HG03064 (cell line): ENCODE data around the gene SIPA1L3.

ENCODE experiments used
- ATAC-seq: cut with Tn5 transposase; IDR thresholded peaks from one replicate; pipeline ENCODE4 v1.9.1; 2021; ENCODE audit warnings: low read depth; ENCODE audit not compliant: unreplicated experiment

SIPA1L3 gene

DNA sequence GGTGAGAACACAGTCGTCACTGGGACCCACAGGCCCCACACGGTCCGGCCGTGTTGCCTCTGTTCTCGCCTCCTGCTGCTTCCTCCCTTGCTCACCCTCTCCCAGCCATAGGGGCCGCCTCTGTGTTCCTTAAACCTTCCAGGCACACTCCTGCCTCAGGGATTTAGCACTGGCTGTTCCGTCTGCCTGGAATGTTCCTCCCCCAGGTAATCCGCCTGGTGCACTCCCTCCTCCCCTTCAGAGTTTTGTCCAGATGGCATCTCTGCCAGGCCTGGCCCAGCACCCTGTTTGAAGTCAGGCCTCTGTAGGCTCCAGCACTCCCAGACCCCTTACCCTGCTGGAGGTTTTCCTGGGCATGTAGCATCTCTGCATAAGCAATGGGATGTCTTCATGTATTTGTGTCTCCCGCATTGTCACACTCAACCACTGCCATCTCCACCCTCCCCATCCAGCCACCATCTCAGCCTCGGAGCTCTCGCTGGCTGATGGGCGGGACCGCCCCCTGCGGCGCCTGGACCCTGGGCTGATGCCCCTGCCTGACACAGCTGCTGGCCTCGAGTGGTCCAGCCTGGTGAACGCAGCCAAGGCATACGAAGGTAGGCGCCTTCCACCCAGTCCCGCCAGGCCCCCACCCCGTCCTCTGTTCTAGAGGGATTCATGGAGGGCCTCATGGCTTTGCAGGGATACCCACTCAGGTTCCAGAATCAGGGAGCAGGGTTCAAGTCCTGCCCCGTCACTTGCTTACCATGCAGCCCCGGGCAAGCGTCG is 291.1 kb downstream of the SIPA1L3 start:
- no peak for ATAC-seq

DNA sequence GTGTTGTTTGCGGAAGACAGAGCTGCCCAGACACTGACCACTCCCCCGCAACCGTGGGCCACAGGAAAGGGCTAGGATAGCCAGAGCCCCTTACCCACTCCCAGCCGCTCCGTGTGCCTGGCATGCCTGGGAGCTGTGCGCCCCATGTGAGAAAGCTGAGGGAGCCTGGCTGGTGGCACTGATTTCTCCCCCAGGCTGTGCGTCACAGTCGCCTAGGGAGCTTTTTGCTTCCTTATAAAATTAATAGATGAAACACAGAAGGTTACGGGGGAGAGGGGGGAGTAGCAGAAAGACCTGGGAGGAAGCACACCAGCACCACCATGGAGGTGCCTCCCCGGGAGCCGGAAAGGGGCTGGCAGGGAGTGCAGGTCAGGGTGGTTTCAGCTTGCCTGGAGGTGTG is 292.3 kb downstream of the SIPA1L3 start:
- no peak for ATAC-seq

DNA sequence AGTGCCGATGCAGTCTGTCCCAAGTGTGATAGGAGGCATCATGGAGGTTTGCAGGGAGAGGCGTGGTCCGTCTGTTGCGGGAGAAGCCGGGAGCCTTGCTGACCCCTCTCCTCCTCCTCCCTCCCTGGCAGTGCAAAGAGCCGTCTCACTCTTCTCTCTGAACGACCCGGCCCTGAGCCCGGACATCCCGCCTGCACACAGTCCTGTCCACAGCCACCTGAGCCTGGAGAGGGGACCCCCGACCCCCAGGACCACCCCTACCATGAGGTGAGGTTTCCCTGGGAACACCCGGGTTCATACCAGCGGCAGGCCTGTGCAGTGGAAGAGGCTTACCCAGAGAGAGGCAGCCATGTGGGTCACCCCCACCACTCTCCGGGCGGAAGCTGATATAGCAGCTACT is 294.7 kb downstream of the SIPA1L3 start:
- ATAC-seq = no peak

DNA sequence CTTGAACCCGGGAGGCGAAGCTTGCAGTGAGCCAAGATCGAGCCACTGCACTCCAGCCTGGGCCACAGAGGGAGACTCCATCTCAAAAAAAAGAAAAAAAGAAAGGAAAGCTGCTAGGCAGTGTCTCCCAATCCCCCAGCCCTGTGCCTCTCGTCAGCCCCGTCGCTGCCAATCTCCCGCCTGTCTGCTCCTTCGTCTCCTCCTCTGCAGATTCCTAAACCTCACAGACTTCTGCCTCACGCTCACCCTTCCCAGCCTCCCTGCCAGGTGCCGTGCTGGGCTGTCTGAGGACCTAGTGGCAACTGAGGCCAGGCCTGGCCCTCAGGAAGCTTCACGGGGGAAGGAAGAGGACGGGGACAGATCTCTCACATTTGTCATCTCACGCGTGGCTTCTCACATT is 295.5 kb downstream of the SIPA1L3 start:
- no peak for ATAC-seq

DNA sequence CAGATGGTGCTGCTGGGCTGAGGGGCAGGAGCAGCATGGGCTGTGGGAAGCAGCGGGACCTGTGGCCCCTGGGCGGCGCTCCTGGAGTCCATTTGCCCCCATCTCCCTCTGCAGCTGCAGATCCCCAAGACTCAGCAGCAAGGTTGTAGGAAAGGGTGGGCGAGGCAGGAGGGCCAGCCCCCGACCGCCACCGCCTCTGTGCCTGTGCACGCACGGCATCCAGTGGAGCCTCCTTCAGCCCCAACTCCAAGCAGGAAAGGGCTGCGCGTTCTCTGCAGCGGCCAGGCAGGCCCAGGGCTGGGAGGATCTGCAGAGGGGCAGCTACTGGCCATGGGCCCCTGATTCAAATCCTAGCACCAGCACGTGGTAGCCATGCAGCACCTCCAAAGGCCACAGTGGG is 296.2 kb downstream of the SIPA1L3 start:
- ATAC-seq = no peak

DNA sequence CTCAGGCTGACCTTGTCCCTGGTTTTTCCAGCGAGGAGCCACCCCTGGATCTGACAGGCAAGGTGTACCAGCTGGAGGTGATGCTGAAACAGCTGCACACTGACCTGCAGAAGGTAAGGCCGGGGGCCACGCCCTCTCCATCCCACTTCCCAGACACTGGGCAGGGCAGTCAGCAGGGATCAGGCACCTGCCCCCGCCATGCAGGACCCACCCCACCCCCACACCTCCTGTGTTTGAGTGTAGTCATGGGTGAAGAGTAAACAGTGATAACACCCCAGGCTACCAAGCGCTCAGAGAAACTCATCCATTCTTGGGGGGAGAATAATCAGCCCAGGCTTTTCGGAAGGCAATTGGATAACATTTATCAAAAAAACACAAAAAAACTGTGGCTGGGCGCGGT is 297.1 kb downstream of the SIPA1L3 start:
- no peak for ATAC-seq

DNA sequence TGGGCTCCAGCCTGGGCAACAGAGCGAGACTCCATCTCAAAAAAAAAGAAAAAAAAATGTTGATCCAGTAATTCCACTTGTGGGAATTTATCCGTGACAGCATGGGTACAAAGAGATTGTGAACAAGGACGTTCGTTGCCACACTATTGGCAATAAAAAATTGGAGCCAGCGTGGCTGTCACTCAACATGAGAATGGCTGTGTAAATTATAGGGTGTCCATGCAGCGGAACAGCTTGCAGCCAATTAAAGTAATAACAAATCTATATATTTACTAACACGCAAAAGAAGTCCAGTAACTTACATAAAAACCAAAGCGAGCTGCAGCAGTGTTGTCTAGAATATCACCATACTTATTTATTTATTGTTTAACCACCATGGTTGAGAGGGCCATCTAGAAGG is 297.7 kb downstream of the SIPA1L3 start:
- no peak for ATAC-seq

DNA sequence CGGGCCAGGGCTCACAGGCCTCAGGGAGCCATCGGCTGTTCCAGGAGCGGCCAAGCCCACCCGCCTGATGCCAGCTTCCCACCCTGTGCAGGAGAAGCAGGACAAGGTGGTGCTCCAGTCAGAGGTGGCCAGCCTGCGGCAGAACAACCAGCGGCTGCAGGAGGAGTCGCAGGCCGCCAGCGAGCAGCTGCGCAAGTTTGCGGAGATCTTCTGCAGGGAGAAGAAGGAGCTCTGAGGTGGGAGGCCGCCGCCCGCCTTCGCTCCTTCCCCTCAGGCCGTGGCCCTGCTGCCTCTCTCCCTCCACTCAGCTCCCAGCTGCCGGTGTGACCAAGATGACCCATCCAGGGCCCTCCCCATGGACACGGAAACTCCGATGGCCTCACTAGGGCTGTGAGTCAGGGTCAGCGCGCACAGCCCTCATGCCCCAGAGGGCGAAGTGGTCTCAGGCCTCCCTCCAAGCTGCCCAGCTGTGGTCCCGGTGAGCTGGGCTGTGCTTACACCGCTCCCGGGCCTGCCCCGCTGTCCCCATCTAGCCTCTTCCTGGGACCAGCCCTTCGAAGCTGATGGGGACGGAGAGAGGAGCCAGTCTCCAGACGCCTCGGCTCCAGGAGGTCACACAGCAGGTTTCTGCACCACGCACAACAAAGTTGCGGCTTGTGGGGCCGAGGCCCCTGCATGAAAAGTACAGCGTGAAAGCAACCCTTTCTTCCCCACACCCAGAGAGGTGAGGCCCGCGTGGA is 299.2 kb downstream of the SIPA1L3 start:
- ATAC-seq = no peak

DNA sequence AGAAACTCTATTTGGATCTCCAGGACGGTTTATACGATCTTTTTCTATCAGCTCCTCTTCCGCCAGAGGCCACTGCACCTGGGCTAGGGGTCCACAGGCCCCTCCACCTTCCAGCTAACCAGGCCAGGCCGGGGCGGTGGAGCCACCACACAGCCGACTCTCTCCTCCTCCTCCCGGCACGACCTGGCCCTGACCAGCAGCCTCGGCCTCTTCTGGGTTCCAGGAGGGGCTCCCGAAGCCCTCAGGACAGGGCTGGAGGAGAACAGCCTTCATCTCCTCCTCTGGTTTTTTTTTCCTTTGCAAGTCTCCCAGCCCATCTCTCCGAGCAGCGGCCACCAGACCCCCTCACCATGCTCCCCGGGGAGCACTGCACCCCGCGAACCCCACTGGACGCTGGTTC is 299.9 kb downstream of the SIPA1L3 start:
- no peak for ATAC-seq

DNA sequence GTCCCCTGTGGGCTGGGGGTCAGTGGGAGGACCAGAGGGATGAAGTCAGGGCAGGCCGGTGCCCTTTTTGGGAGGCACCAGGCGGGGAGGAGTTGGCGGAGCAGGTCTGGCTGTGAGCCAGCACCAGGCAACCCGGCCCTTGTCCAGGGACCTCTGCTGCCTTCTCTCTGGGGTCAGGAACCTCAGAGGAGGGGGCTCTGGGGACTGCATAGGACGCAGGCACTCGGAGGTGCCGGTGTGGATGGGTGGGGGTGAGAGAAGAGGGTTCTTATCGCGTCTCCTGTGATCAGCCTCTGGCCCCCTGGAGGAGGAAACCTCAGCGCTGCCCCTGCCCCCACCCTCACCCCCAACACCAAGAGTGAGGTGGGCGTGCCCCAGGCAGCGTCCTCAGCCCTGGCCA is 300.5 kb downstream of the SIPA1L3 start:
- ATAC-seq = no peak

DNA sequence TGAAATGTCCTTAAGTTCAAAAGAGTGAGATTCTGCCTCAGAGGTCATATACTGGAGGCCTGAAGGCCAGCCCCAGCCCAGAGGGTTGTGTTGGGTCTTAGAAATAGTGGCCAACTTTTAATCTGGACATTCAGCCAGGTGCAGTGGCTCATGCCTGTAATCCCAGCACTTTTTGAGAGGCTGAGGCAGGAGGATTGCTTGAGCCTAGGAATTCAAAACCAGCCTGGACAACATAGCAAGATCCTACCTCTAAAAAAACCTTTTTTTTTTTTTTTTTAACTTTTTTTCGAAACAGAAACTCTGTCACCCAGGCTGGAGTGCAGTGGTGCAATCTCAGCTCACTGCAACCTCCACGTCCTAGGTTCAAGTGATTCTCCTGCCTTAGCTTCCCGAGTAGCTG is 301.6 kb downstream of the SIPA1L3 start:
- no peak for ATAC-seq

DNA sequence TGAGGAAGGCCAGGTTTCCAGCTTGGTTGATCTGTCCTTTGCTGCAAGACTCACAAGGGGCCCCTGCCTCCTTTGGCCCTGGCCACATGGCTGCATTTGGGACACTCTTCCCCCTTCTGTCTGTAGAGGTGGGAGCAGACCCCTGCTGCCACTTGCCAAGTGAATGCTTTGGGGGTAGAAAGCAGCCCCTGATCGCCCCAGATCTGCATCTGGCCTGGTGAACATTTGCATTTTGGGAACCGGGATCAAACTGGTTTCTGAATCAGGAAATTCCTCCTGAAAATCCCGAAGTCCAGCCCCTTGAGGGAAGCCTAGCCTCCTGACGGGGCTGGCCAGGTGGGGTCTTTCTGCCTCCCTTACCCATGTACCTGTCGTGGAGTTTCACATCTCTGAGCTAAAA is 302.1 kb downstream of the SIPA1L3 start:
- ATAC-seq = no peak

DNA sequence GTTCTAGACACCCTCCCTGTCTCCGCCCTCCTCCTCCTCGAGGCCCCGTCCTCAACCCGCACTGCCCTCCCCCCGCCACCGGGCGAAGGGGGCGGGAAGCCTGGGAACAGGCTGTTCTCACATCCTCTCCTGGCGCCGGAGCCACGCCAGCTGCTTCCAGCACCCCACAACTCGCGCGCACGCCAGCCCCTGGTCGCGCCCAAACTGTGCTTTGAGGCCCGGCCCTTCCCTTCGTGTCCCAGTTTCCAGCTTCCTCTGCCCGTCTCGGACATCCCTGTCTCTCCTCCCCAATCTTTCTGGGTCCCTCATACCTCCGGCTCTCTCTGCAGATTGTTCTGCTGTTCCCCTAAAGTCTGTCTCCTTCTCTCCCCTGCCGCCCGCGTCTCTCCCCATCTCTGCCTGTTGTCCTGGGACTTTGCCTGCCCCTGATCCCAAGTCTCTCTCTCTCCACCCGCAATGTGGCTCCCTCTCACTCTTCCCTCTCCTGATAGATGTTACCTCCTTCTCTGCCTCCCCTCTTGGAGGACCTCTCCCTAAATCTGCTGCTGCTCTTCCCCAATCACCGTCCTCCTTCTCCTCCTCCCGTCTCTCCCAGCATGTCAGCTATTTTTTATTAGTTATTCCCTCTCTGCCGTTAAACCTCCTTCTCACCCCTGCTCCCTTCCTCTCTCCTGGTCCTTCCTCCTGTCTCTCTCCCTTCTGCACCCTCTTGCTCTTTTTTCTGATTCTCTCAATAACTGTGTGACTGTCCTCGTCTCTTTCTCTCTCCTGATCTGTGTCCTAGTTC is 302.9 kb downstream of the SIPA1L3 start:
- ATAC-seq = no peak

DNA sequence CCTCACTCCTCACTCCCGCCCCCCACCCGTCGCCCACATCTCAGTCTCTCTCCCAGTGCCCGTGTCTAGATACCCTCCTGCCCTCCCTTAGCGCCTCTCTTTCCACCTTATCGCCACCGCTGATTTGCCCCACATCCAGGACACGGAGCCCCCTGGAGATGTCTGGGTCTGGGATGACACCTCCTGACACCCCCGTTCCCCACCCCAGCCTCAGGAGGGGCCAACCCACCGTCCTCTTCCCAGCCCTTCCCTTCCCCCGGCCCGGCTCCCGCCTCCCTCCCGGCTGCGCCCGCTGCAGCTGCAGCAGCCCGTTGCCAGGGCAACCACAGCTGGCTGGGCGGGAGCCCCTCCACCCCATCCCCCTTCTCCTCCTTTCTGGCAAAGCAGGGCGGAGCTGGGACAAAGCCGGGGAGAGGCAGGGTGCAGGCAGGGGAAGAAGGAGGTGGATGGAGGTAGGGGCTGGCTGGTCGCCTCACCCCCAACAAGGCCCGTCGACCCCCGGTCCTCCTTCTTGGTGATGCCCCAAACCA is 303.5 kb downstream of the SIPA1L3 start:
- no peak for ATAC-seq

DNA sequence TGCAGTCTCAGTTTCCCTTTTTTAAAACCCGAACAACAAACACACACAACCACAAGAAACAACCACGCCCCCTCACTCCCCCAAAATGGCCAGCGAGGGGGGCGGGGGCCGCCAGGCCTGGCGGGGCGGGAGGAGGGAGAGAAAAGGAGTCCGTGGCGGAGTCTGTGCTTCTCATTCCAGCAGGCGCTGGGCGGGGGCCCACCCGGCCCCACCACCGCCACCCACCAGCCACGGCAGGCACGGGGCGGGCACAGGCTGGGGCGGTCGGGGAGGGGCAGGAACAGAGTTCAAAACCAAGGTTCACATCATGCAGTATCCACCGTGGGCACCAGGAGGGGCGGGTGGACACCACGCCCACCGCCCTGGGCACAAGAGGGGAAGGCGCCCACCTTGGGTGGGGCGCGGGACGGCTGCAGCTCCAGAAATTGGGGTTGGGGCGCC is 304.2 kb downstream of the SIPA1L3 start:
- no peak for ATAC-seq

DNA sequence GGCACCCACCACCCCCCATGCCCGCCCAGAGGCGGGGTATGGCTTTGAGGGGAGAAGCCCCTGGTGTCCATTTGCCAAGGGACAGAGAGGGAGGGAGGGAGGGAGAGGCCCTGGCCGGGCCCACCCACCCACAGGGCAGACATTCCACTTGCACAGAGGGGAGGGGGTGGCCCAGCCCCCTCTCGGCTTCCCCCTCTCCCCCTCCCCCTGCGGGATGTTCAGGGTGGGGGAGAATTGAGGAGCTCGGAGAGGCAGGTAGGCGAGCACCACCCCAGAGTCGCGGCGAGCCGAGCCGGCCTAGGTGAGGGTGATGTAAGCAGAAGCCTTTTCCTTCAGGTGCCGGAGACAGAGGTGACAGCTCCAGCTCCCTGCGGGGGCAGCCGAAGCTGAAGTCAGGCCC is 304.8 kb downstream of the SIPA1L3 start:
- no peak for ATAC-seq

DNA sequence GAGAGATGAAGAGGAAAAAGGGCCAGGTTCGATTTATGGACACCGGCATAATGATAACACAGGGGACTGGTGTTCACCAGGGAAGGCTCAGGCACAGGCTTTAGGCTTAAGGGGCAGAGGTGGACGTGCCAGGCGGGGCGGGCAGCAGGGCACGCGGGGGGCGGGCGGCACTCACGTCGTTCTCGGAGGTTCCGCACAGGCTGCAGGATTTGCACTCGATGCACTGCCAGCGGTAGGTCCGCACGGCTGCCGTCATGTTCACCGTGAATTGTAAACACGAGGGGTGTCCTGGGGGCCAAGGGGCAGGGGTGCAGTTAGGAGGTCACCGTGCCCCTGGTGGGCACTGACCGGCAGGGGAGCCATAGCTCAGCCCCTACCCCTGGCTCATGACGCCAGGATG is 306.5 kb downstream of the SIPA1L3 start:
- ATAC-seq = no peak

DNA sequence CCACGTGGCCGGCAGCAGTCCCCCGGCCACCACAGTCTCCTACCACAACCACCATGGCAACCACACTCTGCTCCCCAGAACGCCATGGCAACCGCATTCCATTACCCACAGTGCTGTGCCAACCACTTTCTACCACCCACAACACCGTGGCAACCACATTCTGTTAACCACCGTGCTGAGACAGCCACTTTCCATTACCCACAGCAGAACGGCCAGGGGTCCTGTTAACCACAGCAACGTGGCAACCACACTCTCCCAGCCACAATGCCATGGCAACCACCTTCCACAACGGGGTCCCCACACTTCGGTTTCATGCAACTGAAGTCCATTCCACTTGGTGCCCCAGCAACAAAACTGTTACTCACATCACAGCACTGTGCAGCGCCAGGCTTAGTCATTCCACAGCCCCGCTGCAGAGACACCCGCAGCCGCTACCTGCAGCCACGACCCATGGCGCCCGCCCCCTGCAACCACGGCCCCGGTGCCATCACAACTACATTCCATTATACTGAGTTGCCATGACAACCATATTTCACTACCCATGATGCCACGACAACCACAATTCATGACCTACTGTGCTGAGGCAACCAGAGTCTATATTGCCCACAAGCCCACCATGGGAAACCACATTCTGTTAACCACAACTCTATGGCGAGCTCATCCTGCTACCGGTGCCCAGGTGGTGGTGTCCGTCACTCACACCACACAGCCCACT is 307.1 kb downstream of the SIPA1L3 start:
- ATAC-seq = no peak

DNA sequence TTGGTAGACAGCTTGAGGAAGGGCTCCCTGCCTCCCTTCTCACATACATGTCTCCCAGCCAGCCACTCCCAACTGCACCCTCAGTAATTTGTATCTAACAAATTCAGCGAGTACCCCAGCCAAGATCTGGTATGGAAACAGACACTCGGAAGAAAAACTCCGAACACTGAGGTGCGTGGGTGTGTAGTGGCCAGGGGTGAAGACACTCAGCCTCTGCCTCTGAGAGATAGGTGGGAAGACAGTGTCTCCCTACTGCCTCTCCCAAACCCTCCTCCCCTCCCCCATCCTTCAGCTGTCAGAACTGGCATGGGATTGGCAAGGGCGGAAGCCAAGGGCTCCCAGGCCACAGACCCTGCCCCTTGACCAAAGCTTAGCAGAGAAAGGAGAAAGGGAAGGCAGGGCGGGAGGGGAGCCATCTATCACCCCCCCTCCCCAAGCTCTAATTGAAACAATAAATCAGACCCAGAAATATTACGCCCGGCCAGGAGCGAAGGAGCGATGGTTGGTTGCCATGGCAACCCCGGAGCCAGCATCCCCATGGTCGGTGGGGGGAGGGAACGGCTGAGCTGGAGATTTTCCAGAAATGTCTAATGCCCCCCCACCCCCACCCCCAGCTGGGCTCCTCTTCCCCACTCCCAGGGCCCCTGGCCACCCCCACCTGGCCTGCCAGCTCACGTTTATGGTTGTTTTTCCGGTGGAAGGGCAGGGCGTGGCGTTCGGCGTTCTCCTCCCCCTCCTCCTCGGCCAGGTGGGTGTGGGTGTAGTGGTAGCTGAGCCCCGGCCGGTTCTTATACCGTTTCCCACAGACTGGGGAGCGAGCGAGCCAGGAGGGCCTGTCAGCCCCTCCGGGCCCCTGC is 310.0 kb downstream of the SIPA1L3 start:
- no peak for ATAC-seq

DNA sequence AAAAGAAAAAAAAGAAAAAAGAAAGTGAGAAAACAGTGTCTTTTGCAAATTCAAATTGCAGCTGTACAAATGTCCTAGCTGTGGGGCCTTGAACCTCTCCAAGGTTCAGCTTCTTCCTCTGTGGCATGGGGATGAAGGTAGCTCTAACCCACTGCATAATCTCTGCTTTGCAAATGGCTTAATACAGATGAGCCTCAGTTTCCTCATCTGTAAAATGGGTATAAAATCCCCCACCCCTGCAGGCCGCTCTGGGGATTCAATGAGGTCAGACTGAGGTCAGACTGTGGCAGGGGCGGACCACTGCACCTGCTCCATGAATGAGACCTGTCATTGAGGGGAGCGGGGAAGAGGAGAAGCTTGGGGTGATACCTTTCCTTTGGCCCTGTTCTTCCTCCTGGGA is 311.2 kb downstream of the SIPA1L3 start:
- ATAC-seq = no peak
